NCI-H1436 (cell line): Measurements from ENCODE around the gene FTSJ1.
"Not testable (repeated sequence)": the region's sequence is repeated elsewhere in the genome, so short reads cannot be mapped to it uniquely, and the experiment has no call there.

ENCODE experiments used
- DNase-seq: peaks from one replicate; lab custom pipeline; 2025; lab: John Stamatoyannopoulos, UW

The FTSJ1 gene

DNA sequence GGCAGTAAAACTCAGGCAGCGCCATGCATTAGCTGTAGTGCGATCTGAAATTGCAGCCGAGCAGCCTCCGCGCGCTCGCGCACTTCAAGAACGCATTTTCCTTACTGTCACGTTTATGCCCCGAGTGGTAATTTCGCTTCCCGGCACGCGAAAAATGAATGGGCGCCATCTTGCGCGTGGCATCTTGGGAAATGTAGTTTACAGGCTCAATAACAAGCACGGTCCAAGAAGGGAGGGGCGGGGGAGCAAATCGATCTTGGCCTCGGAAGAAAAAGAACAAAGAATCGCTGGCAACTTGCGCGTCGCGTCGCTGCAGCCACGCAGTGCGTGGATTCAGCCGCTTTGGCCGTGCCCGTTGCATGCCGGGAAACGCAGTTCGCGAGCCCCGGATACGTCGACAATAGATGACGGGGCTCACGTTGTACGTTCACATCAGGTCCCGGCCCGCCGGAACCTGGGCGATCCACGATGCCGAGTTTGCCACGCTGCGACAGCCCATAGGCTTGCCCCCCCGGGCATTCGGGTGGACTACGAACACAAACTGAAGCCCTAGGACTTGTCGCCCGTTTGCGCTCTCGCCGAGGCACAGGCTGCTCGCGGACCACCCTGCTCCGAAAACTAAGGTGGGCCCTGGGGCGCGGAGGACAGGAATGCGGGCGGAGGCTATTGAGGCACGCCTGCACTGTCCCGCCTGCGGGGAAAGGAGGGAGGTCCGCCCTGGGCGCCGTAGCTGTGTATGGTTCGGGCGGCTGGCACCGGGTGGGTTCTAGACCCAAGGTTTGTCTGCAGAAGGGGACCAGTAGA, at the start of gene FTSJ1:
FTSJ1 (plus strand) TSS at position 426 of the 804 bp plus-strand sequence. CDS start 1,849 bp downstream, outside the sequence.
- DNase-seq = peak; percentile 52

DNA sequence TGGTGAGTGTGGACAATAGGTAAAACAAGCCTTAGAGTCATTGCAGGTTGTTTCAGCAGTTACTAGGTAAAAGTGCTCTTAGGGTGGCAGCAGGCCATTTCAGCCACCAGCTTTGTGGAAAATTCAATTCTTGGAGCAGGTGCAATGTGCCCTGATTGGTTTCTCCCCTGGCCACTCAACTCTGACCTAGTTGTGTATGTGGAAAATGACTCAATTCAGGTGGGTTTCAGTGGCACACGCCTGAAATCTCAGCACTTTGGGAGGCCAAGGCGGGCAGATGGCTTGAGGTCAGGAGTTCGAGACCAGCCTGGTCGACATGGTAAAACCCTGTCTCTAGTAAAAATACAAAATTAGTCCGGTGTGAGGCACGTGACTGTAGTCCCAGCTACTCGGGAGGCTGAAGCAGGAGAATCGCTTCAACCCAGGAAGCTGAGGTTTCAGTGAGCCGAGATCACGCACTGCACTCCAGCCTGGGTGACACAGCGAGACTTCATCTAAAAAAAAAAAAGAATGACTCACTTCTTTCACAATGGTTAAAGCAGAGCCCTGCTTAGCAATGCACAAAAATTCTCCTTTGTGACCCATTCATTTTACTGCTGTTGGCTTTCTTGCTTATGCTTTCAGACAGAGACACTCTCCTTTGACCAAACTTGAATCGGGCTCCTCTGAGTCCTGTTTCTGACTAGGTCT, 48.8 kb upstream of the FTSJ1 start:
- not testable (repeated sequence) for DNase-seq

DNA sequence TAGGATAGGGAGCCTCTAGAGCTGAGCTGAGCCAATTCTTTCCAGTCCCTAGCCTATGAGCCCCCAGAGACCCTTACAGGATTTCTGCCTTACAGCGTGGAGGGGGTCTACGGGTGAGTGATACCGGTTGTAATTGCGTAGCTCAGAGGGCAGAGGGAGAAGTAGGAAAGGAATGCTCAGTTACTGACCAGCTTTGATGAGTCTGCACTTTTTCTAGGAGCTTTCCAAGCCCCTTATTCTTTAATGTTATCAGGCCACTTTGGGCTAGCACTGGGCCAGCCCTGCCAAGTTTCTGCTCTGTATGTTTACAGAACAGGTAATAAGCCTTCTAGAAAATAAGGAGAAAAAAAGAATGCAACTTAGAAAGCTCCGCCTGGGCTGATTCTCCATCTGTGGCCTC, 46.4 kb upstream of the FTSJ1 start:
- not testable (repeated sequence) for DNase-seq

- DNase-seq = not testable (repeated sequence)
Measured at GRCh38 chrX:48430166-48430565, 45.8 kb upstream of the FTSJ1 start.

DNA sequence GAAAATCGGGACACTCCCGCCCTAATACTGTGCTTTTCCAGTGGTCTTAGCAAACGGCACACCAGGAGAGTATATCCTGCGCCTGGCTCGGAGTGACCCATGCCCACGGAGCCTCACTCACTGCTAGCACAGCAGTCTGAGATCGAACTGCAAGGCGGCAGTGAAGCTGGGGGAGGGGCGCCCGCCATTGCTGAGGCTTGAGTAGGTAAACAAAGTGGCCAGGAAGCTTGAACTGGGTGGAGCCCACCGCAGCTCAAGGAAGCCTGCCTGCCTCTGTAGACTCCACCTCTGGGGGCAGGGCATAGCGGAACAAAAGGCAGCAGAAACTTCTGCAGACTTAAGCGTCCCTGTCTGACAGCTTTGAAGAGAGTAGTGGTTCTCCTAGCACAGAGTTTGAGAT, 42.3 kb upstream of the FTSJ1 start:
- DNase-seq = not testable (repeated sequence)

DNA sequence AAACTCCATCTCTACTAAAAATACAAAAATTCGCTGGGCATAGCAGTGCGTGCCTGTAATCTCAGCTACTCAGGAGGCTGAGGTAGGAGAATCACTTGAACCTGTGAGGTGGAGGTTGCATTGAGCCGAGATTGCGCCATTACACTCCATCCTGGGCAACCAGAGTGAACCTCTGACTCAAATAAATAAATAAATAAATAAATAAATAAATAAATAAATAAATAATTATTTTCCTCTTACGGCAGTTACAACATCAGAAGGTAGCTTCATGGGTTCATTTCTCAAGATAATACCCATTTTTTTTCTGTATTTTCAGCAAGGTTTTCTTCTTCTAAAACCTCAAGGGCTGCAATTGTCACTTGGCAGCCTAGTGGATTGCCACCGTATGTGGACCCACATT, 28.8 kb upstream of the FTSJ1 start:
- not testable (repeated sequence) for DNase-seq

DNA sequence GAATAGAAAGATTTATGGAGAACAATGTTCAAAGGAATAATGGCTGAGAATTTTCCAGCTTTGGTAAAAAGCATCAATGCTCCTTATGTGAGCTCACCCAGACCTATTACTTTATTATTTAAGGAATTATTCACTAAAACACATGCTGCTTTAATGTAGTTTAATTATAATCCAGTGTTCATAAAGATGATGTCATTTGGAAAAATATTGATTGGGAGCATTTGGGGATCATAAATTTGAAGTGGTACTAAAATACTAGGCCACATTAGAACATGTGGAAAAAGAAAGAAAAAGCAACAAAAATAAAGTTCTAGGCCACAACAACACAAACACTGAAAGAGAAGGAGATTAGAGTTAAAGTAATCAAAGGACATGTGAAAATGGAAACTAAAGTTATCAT, 25.9 kb upstream of the FTSJ1 start:
- DNase-seq = no peak

- no peak for DNase-seq
Measured at GRCh38 chrX:48451708-48452107, 24.3 kb upstream of the FTSJ1 start.

DNA sequence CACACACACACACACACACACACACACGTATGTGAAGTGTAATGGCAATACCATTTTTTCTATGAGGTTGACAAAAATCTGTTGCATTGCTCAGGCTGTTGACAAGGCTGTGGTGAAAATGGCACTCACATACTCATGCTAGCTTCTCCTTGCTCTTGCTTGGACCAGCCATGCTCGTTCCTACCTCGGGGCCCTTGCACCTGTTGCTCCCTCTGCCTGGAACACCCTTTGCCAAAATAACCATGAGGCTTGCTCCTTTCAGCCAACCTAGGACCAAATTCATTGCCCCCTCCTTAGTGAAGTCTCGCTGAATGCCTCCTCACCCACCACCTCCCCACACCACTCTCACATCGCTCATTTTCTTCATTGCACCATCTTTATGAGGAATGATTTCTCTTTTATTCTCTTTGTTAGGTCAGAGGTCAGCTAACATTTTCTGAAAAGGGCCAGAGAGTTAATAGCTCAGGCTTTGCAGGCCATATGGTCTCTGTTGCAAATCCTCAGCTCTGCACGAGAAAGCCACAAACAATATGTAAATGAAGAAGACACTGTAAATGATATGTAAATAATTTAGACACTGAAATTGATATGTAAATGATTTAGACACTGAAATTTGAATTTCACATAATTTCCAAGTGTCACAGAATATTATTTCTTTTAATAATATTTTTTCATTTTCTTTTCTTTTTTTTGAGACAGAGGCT, 19.2 kb upstream of the FTSJ1 start:
- DNase-seq = no peak

GRCh38 chrX:48458711-48459110, 17.3 kb upstream of the FTSJ1 start:
- DNase-seq = no peak

DNA sequence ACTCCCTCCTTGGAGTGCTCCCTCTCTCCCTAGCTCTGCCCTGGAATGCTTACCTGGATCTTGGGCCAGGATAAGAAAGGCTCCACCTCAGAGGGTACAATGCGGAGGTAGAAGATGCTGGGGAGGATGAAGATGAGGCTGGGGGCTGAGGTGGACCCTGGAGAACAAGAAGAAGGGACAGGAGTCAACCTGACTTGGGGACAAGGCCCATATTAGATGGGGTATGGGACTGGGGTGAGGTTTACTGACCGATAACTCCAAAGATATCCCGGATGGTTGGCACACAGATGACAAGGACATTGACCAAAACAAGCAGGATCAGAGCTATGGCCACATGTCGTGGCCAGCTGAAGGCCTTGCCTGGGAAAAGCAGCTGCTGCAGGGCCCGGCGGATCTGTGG, 16.5 kb upstream of the FTSJ1 start:
- no peak for DNase-seq

DNA sequence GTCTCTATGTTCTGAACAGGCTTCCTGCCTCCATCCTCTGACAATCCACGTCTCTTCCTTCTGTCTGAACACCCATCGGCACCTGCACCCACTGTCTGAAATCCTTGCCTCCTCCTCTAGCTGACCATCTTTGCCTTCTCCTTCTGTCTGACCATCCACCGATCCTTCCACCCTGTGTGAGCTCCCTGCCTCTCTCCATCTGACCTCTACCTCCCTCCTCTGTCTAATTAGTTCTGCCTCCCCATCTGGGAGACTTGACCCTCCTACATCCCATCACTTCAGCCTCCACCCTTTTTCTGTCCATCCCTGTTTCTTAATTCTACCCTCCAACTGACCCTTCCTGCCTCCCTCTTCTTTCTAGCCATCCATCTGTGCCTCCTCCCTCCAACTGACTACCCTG, 16.0 kb upstream of the FTSJ1 start:
- DNase-seq = no peak

GRCh38 chrX:48460606-48461005, 15.4 kb upstream of the FTSJ1 start:
- DNase-seq = no peak

DNA sequence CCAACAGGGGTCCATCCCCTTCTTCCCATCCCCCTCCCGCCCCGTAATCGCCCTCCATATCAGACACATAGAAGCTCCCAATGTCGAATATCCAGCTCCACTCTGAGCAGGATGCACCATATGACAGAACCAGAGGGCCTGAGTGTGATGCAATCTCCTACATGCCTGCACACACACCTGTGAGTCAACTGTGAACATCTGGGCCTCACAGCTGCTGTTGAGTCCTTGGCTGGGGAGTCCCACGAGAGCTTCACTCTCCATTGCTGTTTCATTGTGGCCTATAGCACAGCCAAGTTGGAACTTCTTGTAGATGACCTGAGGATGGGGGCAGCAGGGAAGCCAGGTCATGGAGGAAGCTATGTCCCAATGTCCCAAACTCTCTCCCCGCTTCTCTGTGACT, 14.2 kb upstream of the FTSJ1 start:
- no peak for DNase-seq

DNA sequence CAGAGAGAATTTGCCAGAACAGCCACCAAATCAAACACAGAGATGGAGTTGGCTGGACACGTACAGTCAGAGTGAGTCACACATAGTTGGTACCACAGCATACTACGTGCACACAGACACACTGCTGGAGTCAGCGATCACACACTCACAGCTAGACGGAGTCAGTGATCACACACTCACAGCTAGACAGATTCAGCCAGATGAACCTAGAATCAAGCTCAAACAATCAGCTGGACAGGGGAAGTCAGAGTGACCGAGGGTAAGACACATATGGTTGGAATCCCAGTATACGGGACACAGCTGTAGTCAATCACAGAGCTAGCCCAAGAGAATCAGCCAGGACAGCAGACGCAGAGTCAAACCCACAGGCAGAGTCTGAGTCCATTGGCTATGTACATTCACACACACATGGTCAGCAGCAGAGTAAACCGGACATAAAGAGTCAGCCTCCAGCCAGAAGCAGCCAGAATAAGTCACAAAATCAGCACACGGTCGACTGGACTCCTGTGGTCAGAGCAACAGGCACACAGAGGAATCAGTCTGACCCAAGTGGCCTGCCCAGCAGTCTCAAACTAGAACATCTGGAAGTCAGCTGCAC, 10.6 kb upstream of the FTSJ1 start:
- DNase-seq = no peak

GRCh38 chrX:48466696-48467095, 9.3 kb upstream of the FTSJ1 start:
- no peak for DNase-seq

- DNase-seq = no peak
Measured at GRCh38 chrX:48467281-48467761, 8.7 kb upstream of the FTSJ1 start.

GRCh38 chrX:48468247-48468671, 7.7 kb upstream of the FTSJ1 start:
- DNase-seq = no peak

DNA sequence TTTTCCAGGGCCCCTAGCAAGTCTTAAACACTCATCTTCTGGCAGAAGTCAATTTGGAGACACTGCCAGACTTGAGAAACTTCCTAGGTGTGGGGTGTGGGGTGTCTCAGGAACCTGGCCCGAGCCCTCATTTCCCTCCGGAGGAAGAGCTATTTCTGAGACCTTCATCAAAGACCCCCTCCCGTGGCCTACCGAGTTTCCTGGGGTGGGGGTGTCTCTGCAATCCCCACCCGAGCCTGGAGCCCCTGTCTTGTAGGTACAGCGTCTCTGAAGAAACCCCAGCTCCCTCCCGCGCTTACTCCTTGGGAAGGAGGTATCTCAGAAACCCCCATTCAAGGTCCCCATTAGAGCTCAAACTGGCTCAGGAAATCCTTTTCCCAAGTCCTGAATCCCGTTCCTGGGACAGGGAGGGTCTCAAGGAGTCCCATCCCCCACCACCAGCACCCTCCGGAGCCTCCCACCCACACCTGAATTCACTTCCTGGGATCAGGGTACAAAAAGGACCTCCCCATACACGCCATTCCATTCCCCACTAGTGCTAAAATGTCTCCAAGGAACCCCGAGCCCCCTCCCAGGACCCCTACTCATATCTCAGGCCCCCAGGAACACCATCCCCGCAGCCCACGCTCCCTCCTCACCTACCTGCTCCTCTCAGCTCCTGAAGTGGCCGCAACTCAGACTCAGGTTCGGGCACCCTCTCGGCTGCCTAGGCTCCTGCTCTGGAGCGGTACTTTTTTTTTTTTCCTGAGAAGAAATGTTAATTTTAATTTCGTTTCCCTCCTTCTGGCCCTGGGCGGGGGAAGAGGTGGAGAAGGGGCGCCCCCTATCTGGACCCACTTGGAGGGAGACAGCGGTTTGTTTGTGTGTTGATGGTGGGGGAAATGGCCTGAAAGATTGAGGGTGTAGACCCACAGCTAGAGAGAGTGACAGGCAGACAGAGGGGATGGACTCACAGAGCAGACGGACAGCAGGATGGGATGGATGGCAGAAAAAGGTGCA, 7.0 kb upstream of the FTSJ1 start:
- no peak for DNase-seq

DNA sequence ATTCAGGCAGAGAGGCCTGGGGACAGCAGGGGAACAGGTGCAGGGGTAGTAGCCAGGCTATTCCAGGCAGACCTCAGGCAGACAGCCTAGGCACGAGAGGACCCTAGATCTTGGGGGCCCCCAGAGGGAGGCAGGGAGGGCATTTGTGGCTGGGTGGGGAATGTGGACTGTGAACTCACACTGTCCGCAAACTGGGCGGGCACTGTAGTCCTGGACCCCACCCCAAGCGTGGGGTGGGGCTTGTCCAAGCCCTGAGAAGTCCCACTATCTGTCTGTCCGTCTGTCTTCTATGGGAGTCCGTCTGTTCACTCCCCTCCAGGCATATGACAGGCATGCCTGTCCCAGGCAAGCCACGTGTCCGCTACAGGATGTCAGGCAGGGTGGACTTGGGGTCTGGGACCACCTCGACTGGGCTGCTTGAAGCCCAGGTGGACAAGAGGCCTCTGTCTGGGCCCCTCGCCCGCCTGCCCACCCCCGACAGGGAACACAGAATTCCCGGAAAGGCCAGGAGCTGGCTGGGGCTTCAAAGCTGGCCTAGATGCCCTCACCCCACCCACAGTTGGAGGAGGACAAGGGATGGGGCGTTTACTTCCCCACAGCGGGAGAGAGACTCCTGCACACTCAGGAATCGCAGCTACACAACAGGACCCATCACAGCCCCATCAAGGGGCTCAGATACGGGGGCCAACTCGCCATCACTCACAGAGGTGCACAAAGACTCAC, 5.7 kb upstream of the FTSJ1 start, which contains the start of gene SLC38A5:
SLC38A5 (minus strand) TSS at position 151 of the 723 bp plus-strand sequence. CDS start 2,336 bp downstream, outside the sequence.
- no peak for DNase-seq
